H1 (cell line): ENCODE data around the gene ZNF81. TPM values are rescaled to one million over a fixed set of nuclear protein-coding genes. Genes with fewer than 3 reads are reported as not detected.
"Not testable (repeated sequence)": the region's sequence is repeated elsewhere in the genome, so short reads cannot be mapped to it uniquely, and the experiment has no call there.

ENCODE experiments used
- CTCF ChIA-PET: fragments of 300-600 bp; sonication (Branson Sonifier 250); formaldehyde crosslinking; loops from one replicate; lab custom pipeline; 2021; ENCODE audit not compliant: partially characterized antibody; lab: Charles Lee
- POLR2A ChIA-PET: fragments of 300-600 bp; sonication (Branson Sonifier 250); formaldehyde crosslinking; loops from one replicate; lab custom pipeline; 2021; ENCODE audit warnings: inconsistent platforms; ENCODE audit not compliant: partially characterized antibody; lab: Charles Lee
- DNase-seq, 2 experiments: peaks; one replicate each; pipeline versions ENCODE4 v3.0.0 to v3.0.0-alpha.2; 2010 to 2022; ENCODE audit warnings: low spot score in 2 of 2, low read depth in 1 of 2, mixed read lengths in 1 of 2
- FAIRE-seq: peaks from 2 replicates; lab custom pipeline; 2011; peaks lifted over from hg19 to GRCh38; lab: Jason Lieb, UNC
- H2AFZ ChIP-seq: 2 replicates; pipeline ENCODE4 v1.8.1; 2012; ENCODE audit warnings: low read length, inconsistent platforms
- H2AK5ac ChIP-seq: 2 replicates; pipeline ENCODE4 v1.6.1; 2013; ENCODE audit warnings: low read depth, low read length
- H2BK120ac ChIP-seq: replicated peaks from 2 replicates; pipeline ENCODE3; 2013; ENCODE audit warnings: low read depth, low read length, inconsistent platforms
- H2BK12ac ChIP-seq: 2 replicates; pipeline ENCODE4 v1.6.1; 2013; ENCODE audit warnings: low read depth, low read length
- H2BK15ac ChIP-seq: 2 replicates; pipeline ENCODE4 v1.6.1; 2013; ENCODE audit warnings: low read length
- H2BK20ac ChIP-seq: 2 replicates; pipeline ENCODE4 v1.6.1; 2013; ENCODE audit warnings: low read length
- H2BK5ac ChIP-seq: 2 replicates; pipeline ENCODE4 v1.6.1; 2013; ENCODE audit warnings: low read depth, low read length
- H3K14ac ChIP-seq: 2 replicates; pipeline ENCODE4 v1.6.1; 2013; ENCODE audit warnings: inconsistent platforms; ENCODE audit not compliant: insufficient read length
- H3K18ac ChIP-seq: 2 replicates; pipeline ENCODE4 v1.6.1; 2013; ENCODE audit warnings: low read length; ENCODE audit errors: extremely low read depth
- H3K23ac ChIP-seq: 2 replicates; pipeline ENCODE4 v1.6.1; 2013; ENCODE audit warnings: inconsistent platforms; ENCODE audit not compliant: insufficient read length
- H3K23me2 ChIP-seq: 2 replicates; pipeline ENCODE4 v1.6.1; 2013; ENCODE audit warnings: low read depth, low read length
- H3K27ac ChIP-seq: 2 replicates; pipeline ENCODE4 v1.6.1; 2011; ENCODE audit warnings: low read depth, low read length, inconsistent platforms
- H3K27me3 ChIP-seq, 4 experiments: replicated peaks in 1 of 4; 1 replicate in 1 of 4; 2 replicates in 3 of 4; pipeline versions ENCODE4 v1.6.1 to v1.8.1; 2011 to 2013; ENCODE audit warnings: low read length in 3 of 4, mild to moderate bottlenecking in 3 of 4, inconsistent platforms in 2 of 4, mixed read lengths in 2 of 4, moderate library complexity in 1 of 4; ENCODE audit not compliant: control insufficient read depth in 3 of 4, insufficient read depth in 3 of 4; ENCODE audit errors: extremely low read depth in 1 of 4
- H3K36me3 ChIP-seq, 4 experiments: 2 replicates each; pipeline versions ENCODE4 v1.6.1 to v1.8.1; 2011 to 2013; ENCODE audit warnings: mild to moderate bottlenecking in 4 of 4, low read length in 3 of 4, moderate library complexity in 2 of 4, control low read depth in 1 of 4, inconsistent platforms in 1 of 4; ENCODE audit not compliant: insufficient read depth in 4 of 4, control insufficient read depth in 2 of 4
- H3K4ac ChIP-seq: replicated peaks from 2 replicates; pipeline ENCODE3; 2013; ENCODE audit warnings: low read length, low read depth, mixed read lengths, inconsistent platforms; ENCODE audit not compliant: insufficient read length
- H3K4me1 ChIP-seq, 4 experiments: replicated peaks in 1 of 4; 1 replicate in 1 of 4; 2 replicates in 3 of 4; pipeline versions ENCODE4 v1.6.1 to v1.8.1; 2011 to 2013; ENCODE audit warnings: low read length in 3 of 4, inconsistent platforms in 2 of 4, mixed read lengths in 1 of 4; ENCODE audit not compliant: insufficient read depth in 4 of 4, control insufficient read depth in 3 of 4
- H3K4me2 ChIP-seq, 2 experiments: 2 replicates each; pipeline versions ENCODE4 v1.6.1 to v1.8.1; 2011 to 2013; ENCODE audit warnings: low read depth in 2 of 2, low read length in 2 of 2, control low read depth in 1 of 2, inconsistent platforms in 1 of 2, mild to moderate bottlenecking in 1 of 2; ENCODE audit not compliant: insufficient read depth in 1 of 2
- H3K4me3 ChIP-seq, 4 experiments: fragments of 200-600, 300-600 bp in 1 of 4; sonication (generic), shearing (Covaris generic), sonication (Bioruptor Twin) in 1 of 4; 2 replicates each; pipeline versions ENCODE4 v1.5.1 to v1.8.1; 2011 to 2016; ENCODE audit warnings: low read length in 4 of 4, low read depth in 3 of 4, control low read depth in 2 of 4, inconsistent platforms in 2 of 4, mild to moderate bottlenecking in 2 of 4, mixed read lengths in 1 of 4, moderate library complexity in 1 of 4; ENCODE audit not compliant: insufficient read depth in 2 of 4; ENCODE audit errors: extremely low read depth in 1 of 4
- H3K56ac ChIP-seq: replicated peaks from 2 replicates; pipeline ENCODE3; 2013; ENCODE audit warnings: low read depth, mild to moderate bottlenecking, mixed read lengths, low read length, inconsistent platforms; ENCODE audit not compliant: insufficient read length
- H3K79me1 ChIP-seq: 2 replicates; pipeline ENCODE4 v1.6.1; 2013; ENCODE audit warnings: low read depth, low read length, control low read depth
- H3K79me2 ChIP-seq, 2 experiments: 2 replicates each; pipeline versions ENCODE4 v1.6.1 to v1.8.1; 2012 to 2013; ENCODE audit warnings: low read length in 2 of 2, mild to moderate bottlenecking in 2 of 2, inconsistent platforms in 1 of 2; ENCODE audit not compliant: insufficient read depth in 2 of 2, control insufficient read depth in 1 of 2
- H3K9ac ChIP-seq, 4 experiments: replicated peaks in 1 of 4; 1 replicate in 1 of 4; 2 replicates in 3 of 4; pipeline versions ENCODE4 v1.6.1 to v1.8.1; 2011 to 2013; ENCODE audit warnings: low read depth in 3 of 4, low read length in 3 of 4, control low read depth in 2 of 4, mild to moderate bottlenecking in 2 of 4, moderate library complexity in 2 of 4, inconsistent platforms in 1 of 4; ENCODE audit errors: extremely low read depth in 1 of 4
- H3K9me3 ChIP-seq, 2 experiments: 2 replicates each; pipeline versions ENCODE4 v1.6.1 to v1.8.1; 2012 to 2013; ENCODE audit warnings: mild to moderate bottlenecking in 2 of 2, moderate library complexity in 2 of 2, control low read depth in 1 of 2, inconsistent platforms in 1 of 2, low read depth in 1 of 2, low read length in 1 of 2, mixed read lengths in 1 of 2; ENCODE audit not compliant: insufficient read depth in 2 of 2
- H4K20me1 ChIP-seq, 2 experiments: replicated peaks in 1 of 2; 2 replicates each; pipeline versions ENCODE3 to v1.8.1; 2011 to 2013; ENCODE audit warnings: inconsistent platforms in 2 of 2, low read length in 2 of 2, mild to moderate bottlenecking in 1 of 2; ENCODE audit not compliant: insufficient read depth in 2 of 2, control insufficient read depth in 1 of 2
- H4K5ac ChIP-seq: 2 replicates; pipeline ENCODE4 v1.6.1; 2013; ENCODE audit warnings: low read length, low read depth, mixed read lengths, inconsistent platforms; ENCODE audit not compliant: insufficient read length
- H4K8ac ChIP-seq: 2 replicates; pipeline ENCODE4 v1.8.0; 2013; ENCODE audit warnings: mild to moderate bottlenecking, moderate library complexity, low read length, inconsistent platforms; ENCODE audit not compliant: insufficient read depth; ENCODE audit errors: extremely low read depth
- H4K91ac ChIP-seq: replicated peaks from 2 replicates; pipeline ENCODE3; 2013; ENCODE audit warnings: low read length, mixed read lengths, inconsistent platforms; ENCODE audit not compliant: insufficient read length
- WGBS, 2 experiments: shearing (Covaris generic) in 1 of 2; methylation state at CpG; one replicate each; pipeline versions ENCODE4 v1.1.6 to v1.1.7; 2013 to 2015; ENCODE audit warnings: low lambda C conversion rate in 2 of 2, mixed read lengths in 2 of 2, inconsistent platforms in 1 of 2, low coverage in 1 of 2, missing lambda C conversion rate in 1 of 2; ENCODE audit not compliant: insufficient replicate concordance in 2 of 2, insufficient coverage in 1 of 2, insufficient read length in 1 of 2; ENCODE audit errors: extremely low coverage in 1 of 2, missing lambda C conversion rate in 1 of 2; 5-methylcytosine and 5-hydroxymethylcytosine counted together
- polyA plus RNA-seq, 7 experiments: library from polyadenylated mRNA; depleted of rRNA in 3 of 7; stranded (reverse) in 5 of 7; unstranded in 2 of 7; fragments of >200 nt in 5 of 7; fragments of 200-250 nt in 2 of 7; gene quantifications; 1 replicate in 5 of 7; 2 replicates in 1 of 7; 4 replicates in 1 of 7; pipeline versions ENCODE4 v1.2.1 to v1.2.3, GENCODE V29; 2011 to 2013; ENCODE audit warnings: missing spikeins in 2 of 7, mixed read lengths in 2 of 7
- total RNA-seq: library from RNA; stranded (reverse); fragmentation: NEBNext Ultra II Directional; extraction: Animal tissue kit (Norgen Biotek cat#: 25700); gene quantifications from 2 replicates; pipeline ENCODE4 v1.2.1, GENCODE V29; 2021

ZNF81 gene
- total and polyA plus RNA-seq, 2 of the 8 experiments (the other 6 are each of a cell fraction or from before 2014, with no cell fraction given), result 3.4 to 10.0 TPM

GRCh38 chrX:47805844-47806243, 30.9 kb upstream of the ZNF81 start:
- H3K4me2 ChIP-seq, H4K20me1 ChIP-seq, DNase-seq, H3K4ac ChIP-seq, H3K4me3 ChIP-seq, H3K14ac ChIP-seq, H2BK20ac ChIP-seq, H3K56ac ChIP-seq, H3K9me3 ChIP-seq, H3K79me1 ChIP-seq, H4K5ac ChIP-seq, H2AFZ ChIP-seq, H3K23me2 ChIP-seq, H3K18ac ChIP-seq, H4K91ac ChIP-seq, H3K23ac ChIP-seq, H2BK12ac ChIP-seq, H2BK5ac ChIP-seq, H3K9ac ChIP-seq, FAIRE-seq, H2BK15ac ChIP-seq, H2AK5ac ChIP-seq, H3K27ac ChIP-seq, H3K79me2 ChIP-seq, H2BK120ac ChIP-seq, H3K4me1 ChIP-seq, H3K36me3 ChIP-seq, H4K8ac ChIP-seq, H3K27me3 ChIP-seq: not testable (repeated sequence)
- ChIA-PET CTCF (interaction anchor here (1.2 to 2.6 kb wide), 4 partner anchors 11 to 153 kb away, joined by 3 to 9 read pairs (median 4); partner anchors contain the start of gene ZNF81), POLR2A (interaction anchor here (1.1 kb wide), 1 partner anchor 334 kb away, joined by 3 read pairs; no protein-coding TSS in a partner anchor)
- 100% methylated on average over 1 of the region's 1 CpG; no CpG with 5 or more reads in 1 of the 2 experiments for WGBS, 2 experiments
